Lung (tissue), 12 donors: Measurements from ENCODE around the gene GID4. TPM values are rescaled to one million over a fixed set of nuclear protein-coding genes. Genes with fewer than 3 reads are reported as not detected.

Source experiments
- ATAC-seq: fragments of 200-7000 bp; cut with Tn5 transposase; one replicate; pipeline ENCODE4 v1.9.1; 2020; ENCODE audit warnings: moderate number of reproducible peaks; ENCODE audit not compliant: insufficient read depth, low FRiP score
- DNase-seq, 3 donors: peaks; one replicate each; pipeline ENCODE4 v3.0.0-alpha.2; 2013 to 2017
- H3K27ac ChIP-seq, 2 donors: one replicate each; pipeline ENCODE4 v1.5.1; 2013; ENCODE audit warnings: mild to moderate bottlenecking in 2 of 2, moderate library complexity in 2 of 2, control low read depth in 1 of 2, inconsistent platforms in 1 of 2, low read depth in 1 of 2, low read length in 1 of 2
- H3K27me3 ChIP-seq, 3 donors: one replicate each; pipeline ENCODE4 v1.5.1; 2013; ENCODE audit warnings: low read length in 2 of 3; ENCODE audit not compliant: control insufficient read depth in 3 of 3, insufficient read depth in 3 of 3
- H3K36me3 ChIP-seq, 4 donors: one replicate each; pipeline ENCODE4 v1.5.1; 2013; ENCODE audit warnings: low read length in 4 of 4, mild to moderate bottlenecking in 1 of 4, moderate library complexity in 1 of 4; ENCODE audit not compliant: control insufficient read depth in 4 of 4, insufficient read depth in 4 of 4
- H3K4me1 ChIP-seq, 5 donors: one replicate each; pipeline ENCODE4 v1.5.1; 2013; ENCODE audit warnings: low read length in 5 of 5, mild to moderate bottlenecking in 2 of 5, moderate library complexity in 1 of 5; ENCODE audit not compliant: control insufficient read depth in 5 of 5, insufficient read depth in 5 of 5
- H3K4me3 ChIP-seq: one replicate; pipeline ENCODE4 v1.5.1; 2013; ENCODE audit warnings: mild to moderate bottlenecking, control low read depth, moderate library complexity
- H3K9ac ChIP-seq, 2 donors: one replicate each; pipeline ENCODE4 v1.5.1; 2013; ENCODE audit warnings: low read length in 2 of 2, control low read depth in 1 of 2; ENCODE audit not compliant: insufficient read depth in 1 of 2
- H3K9me3 ChIP-seq, 4 donors: one replicate each; pipeline ENCODE4 v1.5.1; 2013; ENCODE audit warnings: low read length in 3 of 4, mild to moderate bottlenecking in 1 of 4, moderate library complexity in 1 of 4; ENCODE audit not compliant: control insufficient read depth in 4 of 4, insufficient read depth in 3 of 4
- CTCF ChIP-seq: IDR thresholded peaks from 2 replicates; pipeline ENCODE4 v1.5.1; 2012; ENCODE audit warnings: mild to moderate bottlenecking; ENCODE audit errors: control extremely low read depth, extremely low read depth
- WGBS, 2 donors: extraction: QIAGEN DNeasy Blood & Tissue Kit; methylation state at CpG; one replicate each; pipeline ENCODE4 v1.1.7; 2013; 5-methylcytosine and 5-hydroxymethylcytosine counted together
- polyA plus RNA-seq, 2 donors: library from polyadenylated mRNA; stranded (reverse); fragments of 200-250 nt; gene quantifications; one replicate each; pipeline ENCODE4 v1.2.1, GENCODE V29; 2013
- total RNA-seq, 2 donors: library from RNA; depleted of rRNA in 1 of 2; stranded (reverse); fragments of >200 nt in 1 of 2; gene quantifications; one replicate each; pipeline ENCODE4 v1.2.1, GENCODE V29; 2014 to 2021
- donor health status: control.
- donor health status: control.
- donor health status: Bipolar disorder and iron deficiency.
- donor health status: healthy.
- donor health status: DM: yes; HTN: yes; CAD: no.

Gene GID4
- total and polyA plus RNA-seq, 4 donors, result 3.9 to 7.2 (median 5.3) TPM

- no peak for TF ChIP-seq CTCF
- no peak overlapping the region for H3K4me3 ChIP-seq
- ATAC-seq, result no peak
- no peaks in the 10 kb centered on the region for H3K9me3 ChIP-seq
- H3K36me3 ChIP-seq, result peaks cover 0 to 27% (median 8%) of the 10 kb centered on the region in 4 donors
- H3K9ac ChIP-seq, result no peak overlapping the region
- no peak for DNase-seq
- H3K27ac ChIP-seq, result no peak overlapping the region
- no peaks in the 10 kb centered on the region for H3K27me3 ChIP-seq
- 93 to 97% methylated on average over 5 of the region's 5 CpGs for WGBS, 2 donors
- H3K4me1 ChIP-seq, result no peaks in the 10 kb centered on the region
Measured at GRCh38 chr17:18011286-18011685, 27.9 kb upstream of the GID4 start.

- no peaks in the 10 kb centered on the region for H3K27me3 ChIP-seq
- peaks cover 0 to 19% (median 8%) of the 10 kb centered on the region in 4 donors for H3K36me3 ChIP-seq
- 92 to 94% methylated on average over 6 of the region's 6 CpGs for WGBS, 2 donors
- ATAC-seq, result no peak
- H3K27ac ChIP-seq, result no peak overlapping the region
- no peaks in the 10 kb centered on the region for H3K4me1 ChIP-seq
- no peak overlapping the region for H3K4me3 ChIP-seq
- H3K9ac ChIP-seq, result no peak overlapping the region
- TF ChIP-seq CTCF, result no peak
- H3K9me3 ChIP-seq, result no peaks in the 10 kb centered on the region
- no peak for DNase-seq
Measured at GRCh38 chr17:18014006-18014405, 25.2 kb upstream of the GID4 start.

DNA sequence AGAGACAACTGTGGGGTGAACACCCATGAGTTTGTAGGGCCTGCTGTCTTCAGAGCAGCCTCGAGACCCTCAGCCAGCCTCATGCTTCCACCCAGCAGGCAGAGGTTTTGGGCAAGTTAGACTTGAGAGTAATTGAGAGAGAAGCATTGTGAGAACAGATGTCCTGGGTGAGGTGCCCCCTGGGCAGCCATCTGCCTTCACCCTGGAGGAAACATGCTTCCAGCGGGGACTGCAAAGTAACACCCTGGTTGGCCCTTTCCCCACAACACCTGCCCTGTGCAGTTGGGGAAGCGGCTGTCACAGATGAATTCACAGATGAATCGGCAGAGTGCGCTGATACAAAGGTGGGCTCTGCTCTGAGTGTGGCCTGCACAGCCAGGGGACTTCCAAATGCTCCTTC is 23.6 kb upstream of the GID4 start:
- DNase-seq (no peak), ATAC-seq (no peak)
- Histone ChIP-seq H3K27me3 (no peaks in the 10 kb centered on the region), H3K4me1 (peaks cover 0 to 10% (median 0%) of the 10 kb centered on the region in 5 donors), H3K9ac (no peak overlapping the region), H3K9me3 (no peaks in the 10 kb centered on the region), H3K4me3 (no peak overlapping the region), H3K36me3 (peaks cover 0 to 14% (median 5%) of the 10 kb centered on the region in 4 donors), H3K27ac (no peak overlapping the region)
- TF ChIP-seq CTCF, result no peak
- WGBS, 2 donors, result 97 to 98% methylated on average over 5 of the region's 5 CpGs

DNA sequence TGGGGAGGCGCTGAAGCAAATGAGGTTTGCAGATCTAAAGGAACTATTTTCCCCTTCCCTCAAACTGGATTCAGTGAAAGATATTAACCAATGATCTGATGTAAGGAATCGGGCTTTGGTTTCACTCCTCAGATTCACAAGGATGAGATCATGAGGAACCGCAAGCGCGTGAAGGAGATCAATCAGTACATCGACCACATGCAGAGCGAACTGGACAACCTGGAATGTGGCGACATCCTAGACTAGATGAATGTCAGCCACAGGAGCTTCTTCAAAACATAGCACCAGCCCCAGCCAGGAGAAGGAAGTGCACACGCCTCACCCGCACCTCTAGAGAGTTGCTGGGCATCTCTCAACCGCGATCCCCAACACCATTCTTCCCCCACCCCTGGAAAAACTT is 22.8 kb upstream of the GID4 start:
- Histone ChIP-seq H3K36me3 (peaks cover 0 to 17% (median 5%) of the 10 kb centered on the region in 4 donors), H3K4me1 (peaks cover 0 to 10% (median 0%) of the 10 kb centered on the region in 5 donors), H3K9me3 (no peaks in the 10 kb centered on the region), H3K27me3 (no peaks in the 10 kb centered on the region), H3K4me3 (no peak overlapping the region), H3K27ac (no peak overlapping the region), H3K9ac (no peak overlapping the region)
- 95 to 98% methylated on average over 12 of the region's 12 CpGs for WGBS, 2 donors
- TF ChIP-seq CTCF, result no peak
- DNase-seq (no peak), ATAC-seq (no peak)
